ENCODE measurements around the gene COL4A6.

COL4A6 gene

GRCh38 chrX:108221301-108221864 is 216.8 kb downstream of the COL4A6 start:
- TF ChIP-seq RAD21 (IDR thresholded peaks at IDR 0.05; ENCODE audit: low read depth) = no peak
- TF ChIP-seq, protein P1, sequence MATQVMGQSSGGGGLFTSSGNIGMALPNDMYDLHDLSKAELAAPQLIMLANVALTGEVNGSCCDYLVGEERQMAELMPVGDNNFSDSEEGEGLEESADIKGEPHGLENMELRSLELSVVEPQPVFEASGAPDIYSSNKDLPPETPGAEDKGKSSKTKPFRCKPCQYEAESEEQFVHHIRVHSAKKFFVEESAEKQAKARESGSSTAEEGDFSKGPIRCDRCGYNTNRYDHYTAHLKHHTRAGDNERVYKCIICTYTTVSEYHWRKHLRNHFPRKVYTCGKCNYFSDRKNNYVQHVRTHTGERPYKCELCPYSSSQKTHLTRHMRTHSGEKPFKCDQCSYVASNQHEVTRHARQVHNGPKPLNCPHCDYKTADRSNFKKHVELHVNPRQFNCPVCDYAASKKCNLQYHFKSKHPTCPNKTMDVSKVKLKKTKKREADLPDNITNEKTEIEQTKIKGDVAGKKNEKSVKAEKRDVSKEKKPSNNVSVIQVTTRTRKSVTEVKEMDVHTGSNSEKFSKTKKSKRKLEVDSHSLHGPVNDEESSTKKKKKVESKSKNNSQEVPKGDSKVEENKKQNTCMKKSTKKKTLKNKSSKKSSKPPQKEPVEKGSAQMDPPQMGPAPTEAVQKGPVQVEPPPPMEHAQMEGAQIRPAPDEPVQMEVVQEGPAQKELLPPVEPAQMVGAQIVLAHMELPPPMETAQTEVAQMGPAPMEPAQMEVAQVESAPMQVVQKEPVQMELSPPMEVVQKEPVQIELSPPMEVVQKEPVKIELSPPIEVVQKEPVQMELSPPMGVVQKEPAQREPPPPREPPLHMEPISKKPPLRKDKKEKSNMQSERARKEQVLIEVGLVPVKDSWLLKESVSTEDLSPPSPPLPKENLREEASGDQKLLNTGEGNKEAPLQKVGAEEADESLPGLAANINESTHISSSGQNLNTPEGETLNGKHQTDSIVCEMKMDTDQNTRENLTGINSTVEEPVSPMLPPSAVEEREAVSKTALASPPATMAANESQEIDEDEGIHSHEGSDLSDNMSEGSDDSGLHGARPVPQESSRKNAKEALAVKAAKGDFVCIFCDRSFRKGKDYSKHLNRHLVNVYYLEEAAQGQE (IDR thresholded peaks at IDR 0.05; ENCODE audit: low read depth) = no peak
- no peak for TF ChIP-seq CREB1 (IDR thresholded peaks at IDR 0.05; ENCODE audit: low read depth)
- TF ChIP-seq TAF1 (IDR thresholded peaks at IDR 0.05; ENCODE audit: low read depth) = no peak
- TF ChIP-seq EP300 (IDR thresholded peaks at IDR 0.05; ENCODE audit: borderline replicate concordance) = no peak
- no peak for TF ChIP-seq TCF12 (IDR thresholded peaks at IDR 0.05; ENCODE audit: low read depth)
- TF ChIP-seq ZBTB7A (IDR thresholded peaks at IDR 0.05; ENCODE audit: low read depth) = no peak
- TF ChIP-seq, protein P2, sequence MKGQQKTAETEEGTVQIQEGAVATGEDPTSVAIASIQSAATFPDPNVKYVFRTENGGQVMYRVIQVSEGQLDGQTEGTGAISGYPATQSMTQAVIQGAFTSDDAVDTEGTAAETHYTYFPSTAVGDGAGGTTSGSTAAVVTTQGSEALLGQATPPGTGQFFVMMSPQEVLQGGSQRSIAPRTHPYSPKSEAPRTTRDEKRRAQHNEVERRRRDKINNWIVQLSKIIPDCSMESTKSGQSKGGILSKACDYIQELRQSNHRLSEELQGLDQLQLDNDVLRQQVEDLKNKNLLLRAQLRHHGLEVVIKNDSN (IDR thresholded peaks at IDR 0.05) = no peak
- TF ChIP-seq YY1 (IDR thresholded peaks at IDR 0.05; ENCODE audit: low read depth) = no peak
- TF ChIP-seq FOXM1 (IDR thresholded peaks at IDR 0.05; ENCODE audit: borderline replicate concordance, low read depth) = no peak
- TF ChIP-seq TEAD4 (IDR thresholded peaks at IDR 0.05) = no peak
- TF ChIP-seq EGR1 (IDR thresholded peaks at IDR 0.05) = no peak
- no peak for TF ChIP-seq CEBPB (IDR thresholded peaks at IDR 0.05)
- no peak for TF ChIP-seq MAX (IDR thresholded peaks at IDR 0.05)
- TF ChIP-seq NFIC (IDR thresholded peaks at IDR 0.05) = no peak

DNA sequence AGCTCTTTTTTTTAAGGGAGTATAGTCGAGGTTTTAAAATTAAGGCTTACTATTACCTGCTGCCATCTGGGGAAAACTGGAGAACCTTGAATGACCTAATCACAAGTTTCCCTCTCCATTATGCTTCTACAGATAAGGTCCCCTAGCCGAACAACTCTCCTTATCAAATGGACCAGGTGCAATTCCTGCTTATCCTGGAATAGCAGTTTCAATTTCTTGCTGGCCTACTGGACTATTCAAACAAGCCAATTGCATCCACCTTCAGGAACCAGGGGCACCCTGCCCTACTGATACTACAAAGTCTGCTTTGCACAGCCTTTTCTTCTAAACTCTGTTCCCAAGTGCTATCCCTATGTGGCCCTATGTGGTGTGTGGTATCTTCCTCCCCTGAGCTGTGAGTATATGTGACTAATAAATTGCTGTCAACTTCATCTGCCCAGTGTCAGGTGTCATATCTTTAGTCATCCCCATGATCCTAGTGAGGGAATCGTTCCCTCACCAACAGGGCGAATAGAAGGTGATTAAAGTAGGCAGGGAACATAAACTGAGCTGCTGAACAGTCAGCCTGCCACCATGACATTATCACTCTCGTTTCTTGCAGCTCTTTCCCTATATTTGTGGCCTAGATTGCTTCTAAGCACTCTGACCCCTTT is 218.1 kb downstream of the COL4A6 start:
- TF ChIP-seq TCF12 (IDR thresholded peaks at IDR 0.05; ENCODE audit: low read depth) = no peak
- TF ChIP-seq TEAD4 (IDR thresholded peaks at IDR 0.05) = no peak
- no peak for TF ChIP-seq CREB1 (IDR thresholded peaks at IDR 0.05; ENCODE audit: low read depth)
- TF ChIP-seq CEBPB (IDR thresholded peaks at IDR 0.05) = no peak
- no peak for TF ChIP-seq NFIC (IDR thresholded peaks at IDR 0.05)
- TF ChIP-seq, protein P1 (IDR thresholded peaks at IDR 0.05; ENCODE audit: low read depth) = no peak
- no peak for TF ChIP-seq ZBTB7A (IDR thresholded peaks at IDR 0.05; ENCODE audit: low read depth)
- TF ChIP-seq, protein P2 (IDR thresholded peaks at IDR 0.05) = no peak

GRCh38 chrX:108217876-108218275 is 220.3 kb downstream of the COL4A6 start:
- TF ChIP-seq, protein P2 (IDR thresholded peaks at IDR 0.05) = no peak
- TF ChIP-seq CREB1 (IDR thresholded peaks at IDR 0.05; ENCODE audit: low read depth) = no peak
- no peak for TF ChIP-seq EP300 (IDR thresholded peaks at IDR 0.05; ENCODE audit: borderline replicate concordance)
- TF ChIP-seq EGR1 (IDR thresholded peaks at IDR 0.05) = no peak
- no peak for TF ChIP-seq TCF12 (IDR thresholded peaks at IDR 0.05; ENCODE audit: low read depth)
- no peak for TF ChIP-seq YY1 (IDR thresholded peaks at IDR 0.05; ENCODE audit: low read depth)
- no peak for TF ChIP-seq NFIC (IDR thresholded peaks at IDR 0.05)
- TF ChIP-seq CEBPB (IDR thresholded peaks at IDR 0.05) = no peak
- TF ChIP-seq TAF1 (IDR thresholded peaks at IDR 0.05; ENCODE audit: low read depth) = no peak
- TF ChIP-seq RAD21 (IDR thresholded peaks at IDR 0.05; ENCODE audit: low read depth) = no peak
- no peak for TF ChIP-seq MAX (IDR thresholded peaks at IDR 0.05)
- no peak for TF ChIP-seq ZBTB7A (IDR thresholded peaks at IDR 0.05; ENCODE audit: low read depth)
- no peak for TF ChIP-seq TEAD4 (IDR thresholded peaks at IDR 0.05)
- TF ChIP-seq, protein P1 (IDR thresholded peaks at IDR 0.05; ENCODE audit: low read depth) = no peak
- TF ChIP-seq FOXM1 (IDR thresholded peaks at IDR 0.05; ENCODE audit: borderline replicate concordance, low read depth) = no peak

Measured in Ishikawa (cell line).